K562 (cell line): ENCODE results near the gene NPB. TPM values are rescaled to one million over a fixed set of nuclear protein-coding genes. Genes with fewer than 3 reads are reported as not detected.
A peak's percentile ranks its signal among the peaks of the same experiment; 100 is the strongest.

Experiments
- CBX1 ChIP-seq: sonication (generic); IDR thresholded peaks from 2 replicates; pipeline ENCODE4 v1.6.1; 2016; ENCODE audit warnings: antibody characterized with exemption, low read depth, mild to moderate bottlenecking
- CTBP1 ChIP-seq: fragments of 450-650 bp; IDR thresholded peaks from 2 replicates; pipeline ENCODE4 v1.6.1; 2016; ENCODE audit warnings: borderline replicate concordance
- DIDO1 ChIP-seq: fragments of 450-650 bp; IDR thresholded peaks from 2 replicates; pipeline ENCODE4 v1.6.1; 2016; ENCODE audit warnings: low read depth, missing biosample characterization, missing genetic modification characterization
- EP300 ChIP-seq: IDR thresholded peaks from 2 replicates; pipeline ENCODE4 v1.6.1; 2012; ENCODE audit warnings: low read length, improper control_type of control experiment
- FOXK2 ChIP-seq, 2 experiments: fragments of 450-650 bp; IDR thresholded peaks in 1 of 2; conservative IDR thresholded peaks in 1 of 2; 2 replicates each; pipeline ENCODE4 v1.6.1; 2016; ENCODE audit warnings: low read depth in 2 of 2, mild to moderate bottlenecking in 1 of 2
- HEY1 ChIP-seq: fragments of 250-450 bp; sonication (Bioruptor Pico); IDR thresholded peaks from 2 replicates; pipeline ENCODE4 v1.5.0; 2020; ENCODE audit warnings: mild to moderate bottlenecking, moderate library complexity, borderline replicate concordance
- IRF2 ChIP-seq: sonication (generic); formaldehyde crosslinking; IDR thresholded peaks from 2 replicates; pipeline ENCODE4 v1.8.1; 2022; ENCODE audit warnings: mild to moderate bottlenecking, missing genetic modification reagents
- MAFF ChIP-seq: IDR thresholded peaks from 2 replicates; pipeline ENCODE4 v1.6.1; 2012; ENCODE audit warnings: low read length, improper control_type of control experiment
- MLX ChIP-seq, 2 experiments: fragments of 450-650 bp in 1 of 2; sonication (generic) in 1 of 2; formaldehyde crosslinking; conservative IDR thresholded peaks; 2 replicates each; pipeline versions ENCODE4 v1.4.0 to v1.8.1; 2020 to 2022; ENCODE audit warnings: mild to moderate bottlenecking in 1 of 2, missing genetic modification reagents in 1 of 2
- NFIX ChIP-seq: fragments of 250-450 bp; sonication (Bioruptor Pico); IDR thresholded peaks from 2 replicates; pipeline ENCODE4 v1.4.0; 2020; ENCODE audit warnings: low read depth, mild to moderate bottlenecking, moderate library complexity
- NR2C2 ChIP-seq, 2 experiments: fragments of 200-800 bp in 1 of 2; sonication (Bioruptor generic) in 1 of 2; sonication (generic) in 1 of 2; formaldehyde crosslinking in 1 of 2; IDR thresholded peaks; 2 replicates each; pipeline versions ENCODE4 v1.6.1 to v1.8.0; 2016 to 2022; ENCODE audit warnings: mild to moderate bottlenecking in 1 of 2, missing compliant biosample characterization in 1 of 2, missing genetic modification characterization in 1 of 2, missing genetic modification reagents in 1 of 2
- PHTF2 ChIP-seq: fragments of 250-450 bp; sonication (Bioruptor Pico); IDR thresholded peaks from 2 replicates; pipeline ENCODE4 v1.5.0; 2021; ENCODE audit warnings: mild to moderate bottlenecking
- SMC3 ChIP-seq: conservative IDR thresholded peaks from 2 replicates; pipeline ENCODE4 v1.6.1; 2011; ENCODE audit warnings: low read depth, low read length, improper control_type of control experiment; ENCODE audit not compliant: insufficient read depth
- ZNF121 ChIP-seq: sonication (generic); formaldehyde crosslinking; conservative IDR thresholded peaks from 2 replicates; pipeline ENCODE4 v1.8.0; 2022; ENCODE audit warnings: missing genetic modification reagents
- ZNF639 ChIP-seq, 2 experiments: fragments of 200-800 bp in 1 of 2; sonication (Bioruptor generic) in 1 of 2; sonication (generic) in 1 of 2; formaldehyde crosslinking in 1 of 2; IDR thresholded peaks in 1 of 2; conservative IDR thresholded peaks in 1 of 2; 2 replicates each; pipeline versions ENCODE4 v1.5.0 to v1.6.1; 2016 to 2020; ENCODE audit warnings: missing compliant biosample characterization in 1 of 2, missing genetic modification characterization in 1 of 2, missing genetic modification reagents in 1 of 2
- polyA plus RNA-seq, 8 experiments: library from polyadenylated mRNA; depleted of rRNA in 4 of 8; stranded (reverse) in 5 of 8; unstranded in 3 of 8; fragments of >200 nt; fragmentation: Nextera tagmentation in 2 of 8; fragmentation: Illumina TruSeq in 1 of 8; extraction: Ambion mirVana in 2 of 8; extraction: Trizol in 1 of 8; gene quantifications; 2 replicates each; pipeline versions ENCODE4 v1.2.1 to v1.2.3, GENCODE V29; 2011 to 2014; ENCODE audit warnings: inconsistent platforms in 1 of 8, missing spikeins in 1 of 8
- total RNA-seq, 7 experiments: library from RNA; depleted of rRNA in 6 of 7; stranded (reverse); fragments of >200 nt in 6 of 7; fragmentation: Illumina TruSeq in 2 of 7; extraction: Trizol in 2 of 7; gene quantifications; 2 replicates each; pipeline versions ENCODE4 v1.2.1 to v1.2.3, GENCODE V29; 2011 to 2021; ENCODE audit warnings: low replicate concordance in 1 of 7
- TF ChIP-seq, protein P1 (sequence below), 3 experiments: fragments of 200-800 bp in 1 of 3; sonication (Bioruptor generic) in 1 of 3; sonication (generic) in 1 of 3; formaldehyde crosslinking in 1 of 3; IDR thresholded peaks; 2 replicates each; pipeline versions ENCODE4 v1.6.1 to v1.8.0; 2016 to 2022; ENCODE audit warnings: mild to moderate bottlenecking in 2 of 3, missing compliant biosample characterization in 2 of 3, missing genetic modification characterization in 2 of 3, missing genetic modification reagents in 1 of 3
- TF ChIP-seq, protein P2 (sequence below), 2 experiments: fragments of 150-350 bp in 1 of 2; IDR thresholded peaks; 2 replicates each; pipeline ENCODE4 v1.6.1; 2012 to 2016; ENCODE audit warnings: low read depth in 2 of 2, low read length in 2 of 2, mild to moderate bottlenecking in 1 of 2, moderate library complexity in 1 of 2

Gene NPB
- total and polyA plus RNA-seq, 9 of the 15 experiments (the other 6 are each of a cell fraction or from before 2014, with no cell fraction given): 0.03 to 0.61 (median 0.14) TPM; not detected in 2

- TF ChIP-seq MLX (CRISPR knock-in tag; conservative IDR thresholded peaks at IDR 0.05) (no peak), IRF2 (CRISPR knock-in tag) (no peak), MAFF (no peak), NR2C2 (CRISPR knock-in tag; IDR thresholded peaks at IDR 0.05) (no peak), NR2C2 (tag; IDR thresholded peaks at IDR 0.05) (peak; percentile 68), SMC3 (no peak), HEY1 (CRISPR knock-in tag) (no peak), PHTF2 (CRISPR knock-in tag) (no peak), CTBP1 (peak; percentile 80; the same call in 1 of the 2 replicates), ZNF639 (CRISPR knock-in tag; conservative IDR thresholded peaks at IDR 0.05 in 1 of 2, IDR thresholded peaks at IDR 0.05 in 1 of 2) (no peak), ZNF121 (CRISPR knock-in tag) (peak; percentile 93), DIDO1 (tag) (no peak), CBX1 (no peak), NFIX (CRISPR knock-in tag) (no peak), EP300 (peak; percentile 32), FOXK2 (conservative IDR thresholded peaks at IDR 0.05 in 1 of 2, IDR thresholded peaks at IDR 0.05 in 1 of 2; ENCODE audit: low read depth in 2 of 2) (peak in 1 of 2 experiments; percentile 11; a peak in 1 of 4 replicates)
- TF ChIP-seq, protein P1, sequence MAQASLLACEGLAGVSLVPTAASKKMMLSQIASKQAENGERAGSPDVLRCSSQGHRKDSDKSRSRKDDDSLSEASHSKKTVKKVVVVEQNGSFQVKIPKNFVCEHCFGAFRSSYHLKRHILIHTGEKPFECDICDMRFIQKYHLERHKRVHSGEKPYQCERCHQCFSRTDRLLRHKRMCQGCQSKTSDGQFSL (CRISPR knock-in tag; IDR thresholded peaks at IDR 0.05): 0 out of 2 replicates have a peak, but pooled peaks have one; percentile 20
- TF ChIP-seq, protein P1 (tag; IDR thresholded peaks at IDR 0.05): no peak
- TF ChIP-seq, protein P2, sequence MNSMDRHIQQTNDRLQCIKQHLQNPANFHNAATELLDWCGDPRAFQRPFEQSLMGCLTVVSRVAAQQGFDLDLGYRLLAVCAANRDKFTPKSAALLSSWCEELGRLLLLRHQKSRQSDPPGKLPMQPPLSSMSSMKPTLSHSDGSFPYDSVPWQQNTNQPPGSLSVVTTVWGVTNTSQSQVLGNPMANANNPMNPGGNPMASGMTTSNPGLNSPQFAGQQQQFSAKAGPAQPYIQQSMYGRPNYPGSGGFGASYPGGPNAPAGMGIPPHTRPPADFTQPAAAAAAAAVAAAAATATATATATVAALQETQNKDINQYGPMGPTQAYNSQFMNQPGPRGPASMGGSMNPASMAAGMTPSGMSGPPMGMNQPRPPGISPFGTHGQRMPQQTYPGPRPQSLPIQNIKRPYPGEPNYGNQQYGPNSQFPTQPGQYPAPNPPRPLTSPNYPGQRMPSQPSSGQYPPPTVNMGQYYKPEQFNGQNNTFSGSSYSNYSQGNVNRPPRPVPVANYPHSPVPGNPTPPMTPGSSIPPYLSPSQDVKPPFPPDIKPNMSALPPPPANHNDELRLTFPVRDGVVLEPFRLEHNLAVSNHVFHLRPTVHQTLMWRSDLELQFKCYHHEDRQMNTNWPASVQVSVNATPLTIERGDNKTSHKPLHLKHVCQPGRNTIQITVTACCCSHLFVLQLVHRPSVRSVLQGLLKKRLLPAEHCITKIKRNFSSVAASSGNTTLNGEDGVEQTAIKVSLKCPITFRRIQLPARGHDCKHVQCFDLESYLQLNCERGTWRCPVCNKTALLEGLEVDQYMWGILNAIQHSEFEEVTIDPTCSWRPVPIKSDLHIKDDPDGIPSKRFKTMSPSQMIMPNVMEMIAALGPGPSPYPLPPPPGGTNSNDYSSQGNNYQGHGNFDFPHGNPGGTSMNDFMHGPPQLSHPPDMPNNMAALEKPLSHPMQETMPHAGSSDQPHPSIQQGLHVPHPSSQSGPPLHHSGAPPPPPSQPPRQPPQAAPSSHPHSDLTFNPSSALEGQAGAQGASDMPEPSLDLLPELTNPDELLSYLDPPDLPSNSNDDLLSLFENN (IDR thresholded peaks at IDR 0.05; ENCODE audit: low read depth in 2 of 2, low read length in 2 of 2): no peak
Observed at GRCh38 chr17:81912441-81913309, 10.6 kb downstream of the NPB start (continued).
